ENCODE measurements around the gene ZMAT5.

DNA sequence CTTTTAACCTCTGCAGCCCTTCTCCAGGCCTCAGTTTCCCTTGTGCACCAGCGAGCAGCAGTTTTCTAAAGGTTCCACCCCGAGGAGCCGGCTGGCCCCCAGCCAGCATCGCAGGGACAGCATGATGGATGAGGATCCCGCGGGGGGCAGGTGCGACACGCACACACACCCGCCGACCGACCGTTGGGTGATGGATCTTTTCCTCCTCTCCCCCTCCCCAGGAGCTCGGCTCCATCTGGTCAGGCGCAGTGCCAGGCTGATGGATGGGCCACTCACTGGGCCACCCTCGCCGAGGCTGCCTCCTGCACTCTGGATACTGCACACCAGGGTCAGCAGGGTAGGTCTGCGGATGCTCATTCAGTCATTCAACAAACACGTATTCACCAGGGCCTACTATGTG is 59.8 kb downstream of the ZMAT5 start:
- TF ChIP-seq ZBTB7A (IDR thresholded peaks at IDR 0.05; ENCODE audit: low read depth) (no peak), CREB1 (IDR thresholded peaks at IDR 0.05; ENCODE audit: low read depth) (no peak), REST (IDR thresholded peaks at IDR 0.05; ENCODE audit: low read depth) (no peak), CEBPB (IDR thresholded peaks at IDR 0.05) (no peak), RAD21 (IDR thresholded peaks at IDR 0.05; ENCODE audit: low read depth) (no peak), TEAD4 (IDR thresholded peaks at IDR 0.05) (no peak), NFIC (IDR thresholded peaks at IDR 0.05) (peak; percentile 37; the same call in 1 of the 2 replicates)
- TF ChIP-seq, protein P1, sequence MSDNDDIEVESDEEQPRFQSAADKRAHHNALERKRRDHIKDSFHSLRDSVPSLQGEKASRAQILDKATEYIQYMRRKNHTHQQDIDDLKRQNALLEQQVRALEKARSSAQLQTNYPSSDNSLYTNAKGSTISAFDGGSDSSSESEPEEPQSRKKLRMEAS (IDR thresholded peaks at IDR 0.05) = no peak
